Caki2 (cell line): ENCODE data around the gene PLEKHG2. TPM values are rescaled to one million over a fixed set of nuclear protein-coding genes. Genes with fewer than 3 reads are reported as not detected.

ENCODE experiments used
- DNase-seq: peaks from one replicate; pipeline ENCODE4 v3.0.0-alpha.2; 2015; ENCODE audit warnings: low read depth
- in situ Hi-C: cut with HindIII; loops from 2 replicates; pipeline ENCODE4 v1.10.0; 2016; ENCODE audit warnings: low sequenced_read_pairs, low pct_unique_long_range_greater_than_20kb, mixed read lengths
- total RNA-seq: library from RNA; depleted of rRNA; stranded (reverse); fragments of >200 nt; shearing (Covaris generic); gene quantifications from 2 replicates; pipeline ENCODE4 v1.2.3, GENCODE V29; 2014; ENCODE audit warnings: low replicate concordance

Gene PLEKHG2
- total RNA-seq, 1 experiment from 2014 or later = 5.1 TPM

GRCh38 chr19:39402346-39403300 is 9.8 kb upstream of the PLEKHG2 start:
- DNase-seq = peak; percentile 82
- in situ Hi-C loops = no loop called here

- DNase-seq = peak; percentile 98
- in situ Hi-C loops = no loop called here
Measured at GRCh38 chr19:39403331-39404312, 8.8 kb upstream of the PLEKHG2 start.

- DNase-seq = no peak
- in situ Hi-C loops = no loop called here
Measured at GRCh38 chr19:39405261-39405957, 7.1 kb upstream of the PLEKHG2 start.

GRCh38 chr19:39405958-39406655 is 6.4 kb upstream of the PLEKHG2 start:
- in situ Hi-C loops = no loop called here
- no peak for DNase-seq

- in situ Hi-C loops = no loop called here
- DNase-seq = peak; percentile 63
Measured at GRCh38 chr19:39406656-39407409, 5.6 kb upstream of the PLEKHG2 start, which contains the start of gene ZFP36. Gene ZFP36, plus strand, starts transcription at chr19:39406847. Its CDS starts 58 bp downstream, at chr19:39406905.

- DNase-seq = no peak
- in situ Hi-C loops = no loop called here
Measured at GRCh38 chr19:39407410-39407659, 5.1 kb upstream of the PLEKHG2 start.

DNA sequence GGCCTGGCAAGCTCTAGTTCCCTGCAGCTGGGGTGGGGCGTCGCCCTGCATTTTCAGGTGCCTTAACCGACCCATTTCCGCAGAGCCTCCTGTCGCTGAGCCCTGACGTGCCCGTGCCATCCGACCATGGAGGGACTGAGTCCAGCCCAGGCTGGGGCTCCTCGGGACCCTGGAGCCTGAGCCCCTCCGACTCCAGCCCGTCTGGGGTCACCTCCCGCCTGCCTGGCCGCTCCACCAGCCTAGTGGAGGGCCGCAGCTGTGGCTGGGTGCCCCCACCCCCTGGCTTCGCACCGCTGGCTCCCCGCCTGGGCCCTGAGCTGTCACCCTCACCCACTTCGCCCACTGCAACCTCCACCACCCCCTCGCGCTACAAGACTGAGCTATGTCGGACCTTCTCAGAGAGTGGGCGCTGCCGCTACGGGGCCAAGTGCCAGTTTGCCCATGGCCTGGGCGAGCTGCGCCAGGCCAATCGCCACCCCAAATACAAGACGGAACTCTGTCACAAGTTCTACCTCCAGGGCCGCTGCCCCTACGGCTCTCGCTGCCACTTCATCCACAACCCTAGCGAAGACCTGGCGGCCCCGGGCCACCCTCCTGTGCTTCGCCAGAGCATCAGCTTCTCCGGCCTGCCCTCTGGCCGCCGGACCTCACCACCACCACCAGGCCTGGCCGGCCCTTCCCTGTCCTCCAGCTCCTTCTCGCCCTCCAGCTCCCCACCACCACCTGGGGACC is 4.6 kb upstream of the PLEKHG2 start:
- no peak for DNase-seq
- in situ Hi-C loops = no loop called here

GRCh38 chr19:39408392-39409207 is 3.9 kb upstream of the PLEKHG2 start:
- no peak for DNase-seq

DNA sequence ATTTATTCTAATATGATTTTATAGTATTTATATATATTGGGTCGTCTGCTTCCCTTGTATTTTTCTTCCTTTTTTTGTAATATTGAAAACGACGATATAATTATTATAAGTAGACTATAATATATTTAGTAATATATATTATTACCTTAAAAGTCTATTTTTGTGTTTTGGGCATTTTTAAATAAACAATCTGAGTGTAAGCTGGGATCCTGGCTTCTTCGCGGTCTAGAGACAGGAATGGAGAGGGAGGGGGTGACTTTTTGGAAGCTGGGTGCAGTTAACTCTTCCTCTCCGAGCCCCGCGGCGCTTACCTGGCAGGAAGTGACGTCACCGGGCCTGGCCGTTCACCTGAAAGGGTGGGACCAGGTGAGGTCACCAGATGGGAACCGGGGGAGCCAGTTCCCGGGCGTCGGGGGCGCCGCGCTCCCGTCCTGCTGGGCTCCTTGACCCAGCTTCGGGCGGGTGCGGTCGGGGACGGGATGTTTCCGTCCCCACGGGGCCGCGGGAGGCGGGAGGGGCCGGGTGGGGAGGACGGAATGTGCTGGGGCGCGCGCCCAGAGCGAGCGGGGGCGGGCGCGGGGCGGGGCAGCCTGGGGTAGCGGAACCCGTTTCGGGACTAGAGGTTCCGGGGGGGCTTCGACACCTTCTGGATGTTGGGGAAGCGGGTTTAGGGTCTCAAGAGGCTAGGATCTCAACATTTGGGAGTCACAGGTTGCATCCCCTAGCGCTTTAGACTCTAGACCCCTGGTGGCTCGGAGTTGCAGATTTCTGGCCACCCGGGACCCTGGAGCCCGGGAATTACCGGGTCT is 3.1 kb upstream of the PLEKHG2 start:
- no peak for DNase-seq
- in situ Hi-C loops = no loop called here

More at GRCh38 chr19:39408392-39409207, 3.9 kb upstream of the PLEKHG2 start:
- in situ Hi-C loops = no loop called here

GRCh38 chr19:39410017-39410830 is 2.2 kb upstream of the PLEKHG2 start:
- no peak for DNase-seq

DNA sequence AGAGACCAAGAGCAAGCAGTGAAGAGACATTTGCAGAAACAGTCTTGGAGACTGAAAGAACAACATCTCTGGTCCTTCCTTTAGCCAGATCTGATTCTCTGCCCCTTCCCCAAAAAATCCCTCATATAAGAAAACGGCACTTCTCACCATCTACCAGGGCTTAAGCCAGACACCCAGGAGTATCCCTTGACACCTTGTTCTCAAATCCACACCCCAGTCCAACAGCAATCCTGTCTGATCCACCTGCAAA is 1.7 kb upstream of the PLEKHG2 start:
- in situ Hi-C loops = no loop called here
- no peak for DNase-seq

More at GRCh38 chr19:39410017-39410830, 2.2 kb upstream of the PLEKHG2 start:
- in situ Hi-C loops = no loop called here

DNA sequence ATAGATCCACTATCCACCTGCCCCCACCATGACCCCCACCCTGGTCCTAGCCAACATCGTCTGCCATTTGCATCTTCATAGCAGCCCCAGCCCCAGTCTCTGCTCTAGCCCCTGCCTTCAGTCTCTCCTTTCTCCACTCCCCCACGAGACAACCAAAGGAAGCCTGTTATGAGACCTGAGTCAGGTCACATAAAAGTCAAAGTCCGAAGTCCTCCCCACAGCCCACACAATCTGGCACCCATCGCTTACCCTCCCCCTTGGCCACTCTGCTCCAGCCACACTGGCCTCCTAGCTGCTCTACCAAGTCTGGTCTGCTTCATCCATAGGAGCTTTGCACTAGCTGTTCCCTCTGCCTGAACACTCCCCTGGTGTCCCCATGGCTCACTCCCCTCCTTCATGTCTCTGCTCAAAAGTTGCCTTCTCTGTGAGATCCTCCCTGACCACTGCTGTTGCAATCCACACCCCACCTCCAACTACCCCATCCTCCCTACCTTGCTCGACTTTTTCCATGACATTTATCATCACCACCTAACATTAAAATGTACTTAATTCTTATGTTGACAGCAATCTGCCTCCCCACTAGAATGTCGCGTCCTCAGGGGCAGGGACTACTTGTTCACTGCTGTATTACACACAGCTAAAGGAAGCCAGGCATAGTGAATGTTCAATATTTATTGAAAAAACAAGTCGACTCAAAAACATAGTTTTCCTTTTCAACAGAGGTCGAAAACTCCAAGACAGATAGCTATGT is 1.2 kb upstream of the PLEKHG2 start:
- DNase-seq = no peak
- in situ Hi-C loops = no loop called here

DNA sequence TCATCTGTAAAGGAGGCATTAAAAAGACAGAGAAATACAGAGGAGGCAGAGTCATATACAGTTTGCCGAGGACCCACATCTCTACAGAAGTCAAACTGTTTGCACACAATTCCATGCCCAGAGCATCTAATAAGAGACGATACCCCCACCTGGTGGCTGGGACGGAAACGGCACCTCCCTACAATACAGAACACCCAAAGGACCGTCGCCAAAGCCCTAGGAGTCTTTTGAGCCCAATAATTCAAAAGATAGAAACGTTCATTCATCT is 703 bp upstream of the PLEKHG2 start:
- no peak for DNase-seq
- in situ Hi-C loops = no loop called here

DNA sequence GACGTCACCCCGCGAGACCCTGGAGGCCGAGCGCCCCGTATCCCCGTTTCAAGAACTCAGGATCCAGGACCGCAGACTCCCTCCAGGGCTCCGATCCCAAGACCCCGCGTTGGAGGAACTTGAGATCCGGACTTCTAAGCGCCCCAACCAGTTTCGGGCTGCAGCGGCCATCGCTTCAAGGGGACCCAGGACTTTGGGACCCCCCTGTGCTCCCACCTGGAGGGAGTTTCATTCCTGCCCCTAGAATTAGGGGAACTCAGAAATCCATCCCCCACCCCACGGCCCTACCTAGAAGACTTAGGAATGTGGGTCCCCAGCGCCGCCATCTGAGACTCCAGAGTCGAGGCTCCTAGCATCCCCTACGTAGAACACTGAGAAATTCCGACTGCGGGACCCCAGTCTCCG is 400 bp downstream of the PLEKHG2 start:
- DNase-seq = no peak
- in situ Hi-C loops = no loop called here
